Measurements from ENCODE around the gene TXNRD2.
"Not testable (repeated sequence)": the region's sequence is repeated elsewhere in the genome, so short reads cannot be mapped to it uniquely, and the experiment has no call there.

The TXNRD2 gene

GRCh38 chr22:19942157-19943081 is 801 bp upstream of the TXNRD2 start:
- DNase-seq = no peak

GRCh38 chr22:19940536-19941364 is 868 bp downstream of the TXNRD2 start:
- no peak for DNase-seq

GRCh38 chr22:19937616-19938473 is 3.8 kb downstream of the TXNRD2 start:
- no peak for DNase-seq

GRCh38 chr22:19936513-19936912 is 5.1 kb downstream of the TXNRD2 start:
- no peak for DNase-seq

- DNase-seq = not testable (repeated sequence)
These were observed 6.4 kb downstream of the TXNRD2 start for GRCh38 chr22:19935123-19935718.

- DNase-seq = peak; percentile 57
These were observed 8.0 kb downstream of the TXNRD2 start for GRCh38 chr22:19933341-19934241.

GRCh38 chr22:19932367-19933206 is 9.0 kb downstream of the TXNRD2 start:
- peak; percentile 80 for DNase-seq

- DNase-seq = no peak
These were observed 10.1 kb downstream of the TXNRD2 start for GRCh38 chr22:19931514-19931913.

- DNase-seq = no peak
These were observed 10.8 kb downstream of the TXNRD2 start for GRCh38 chr22:19930551-19931486.

- no peak for DNase-seq
These were observed 11.8 kb downstream of the TXNRD2 start for GRCh38 chr22:19929586-19930550.

- no peak for DNase-seq
These were observed 13.4 kb downstream of the TXNRD2 start for GRCh38 chr22:19928207-19928606.

- DNase-seq = no peak
These were observed 13.9 kb downstream of the TXNRD2 start for GRCh38 chr22:19927696-19928095.

- DNase-seq = not testable (repeated sequence)
These were observed 15.6 kb downstream of the TXNRD2 start for GRCh38 chr22:19926028-19926427.

- no peak for DNase-seq
These were observed 17.6 kb downstream of the TXNRD2 start for GRCh38 chr22:19923914-19924513.

GRCh38 chr22:19921544-19922081 is 20.0 kb downstream of the TXNRD2 start:
- DNase-seq = no peak

GRCh38 chr22:19919701-19920363 is 21.8 kb downstream of the TXNRD2 start:
- DNase-seq = no peak

Data from NCI-H2029 (cell line).